H9 (cell line): ENCODE results near the gene ASTN2. TPM values are rescaled to one million over a fixed set of nuclear protein-coding genes. Genes with fewer than 3 reads are reported as not detected.

ENCODE experiments used
- DNase-seq: peaks from one replicate; pipeline ENCODE4 v3.0.0-alpha.2; 2017
- H2AFZ ChIP-seq: one replicate; pipeline ENCODE4 v1.6.1; 2013; ENCODE audit warnings: mild to moderate bottlenecking, low read length, control low read depth, moderate library complexity
- H2AK5ac ChIP-seq: 2 replicates; pipeline ENCODE4 v1.6.1; 2013; ENCODE audit warnings: low read length, control low read depth, mixed read lengths; ENCODE audit not compliant: insufficient read length
- H2BK120ac ChIP-seq: one replicate; pipeline ENCODE4 v1.6.1; 2013; ENCODE audit warnings: low read depth, mild to moderate bottlenecking, low read length, control low read depth, inconsistent platforms; ENCODE audit not compliant: poor library complexity, severe bottlenecking
- H2BK12ac ChIP-seq: 2 replicates; pipeline ENCODE4 v1.6.1; 2013; ENCODE audit warnings: low read length, control low read depth, mixed read lengths, low read depth; ENCODE audit not compliant: insufficient read length
- H2BK15ac ChIP-seq: 2 replicates; pipeline ENCODE4 v1.6.1; 2013; ENCODE audit warnings: low read depth, low read length, control low read depth
- H2BK20ac ChIP-seq: one replicate; pipeline ENCODE4 v1.6.1; 2013; ENCODE audit warnings: low read depth, mild to moderate bottlenecking, low read length, control low read depth, inconsistent platforms; ENCODE audit not compliant: poor library complexity, severe bottlenecking
- H2BK5ac ChIP-seq: 2 replicates; pipeline ENCODE4 v1.6.1; 2013; ENCODE audit warnings: low read length, control low read depth, mixed read lengths; ENCODE audit not compliant: insufficient read length
- H3K14ac ChIP-seq: 2 replicates; pipeline ENCODE4 v1.6.1; 2013; ENCODE audit warnings: low read length, control low read depth; ENCODE audit not compliant: insufficient read depth
- H3K18ac ChIP-seq: 2 replicates; pipeline ENCODE4 v1.6.1; 2013; ENCODE audit warnings: low read depth, mild to moderate bottlenecking, mixed read lengths, low read length, control low read depth; ENCODE audit not compliant: insufficient read length
- H3K23ac ChIP-seq: 2 replicates; pipeline ENCODE4 v1.6.1; 2013; ENCODE audit warnings: low read length, control low read depth, mixed read lengths, low read depth; ENCODE audit not compliant: insufficient read length
- H3K23me2 ChIP-seq: 2 replicates; pipeline ENCODE4 v1.6.1; 2013; ENCODE audit warnings: low read depth, mild to moderate bottlenecking, mixed read lengths, low read length, control low read depth; ENCODE audit not compliant: insufficient read length, poor library complexity, severe bottlenecking
- H3K27ac ChIP-seq: 2 replicates; pipeline ENCODE4 v1.5.1; 2013; ENCODE audit warnings: low read length, control low read depth, mixed read lengths, low read depth; ENCODE audit not compliant: insufficient read length
- H3K27me3 ChIP-seq: 2 replicates; pipeline ENCODE4 v1.6.1; 2013; ENCODE audit warnings: low read length, control low read depth, inconsistent platforms; ENCODE audit not compliant: insufficient read depth
- H3K4ac ChIP-seq: 2 replicates; pipeline ENCODE4 v1.6.1; 2013; ENCODE audit warnings: low read depth, mild to moderate bottlenecking, control low read depth, inconsistent platforms, low read length, moderate library complexity
- H3K4me1 ChIP-seq: 2 replicates; pipeline ENCODE4 v1.6.1; 2013; ENCODE audit warnings: low read length, control low read depth, inconsistent platforms; ENCODE audit not compliant: insufficient read depth
- H3K4me2 ChIP-seq: 2 replicates; pipeline ENCODE4 v1.6.1; 2013; ENCODE audit warnings: low read length, control low read depth, mixed read lengths; ENCODE audit not compliant: insufficient read length, insufficient read depth
- H3K56ac ChIP-seq: 2 replicates; pipeline ENCODE4 v1.6.1; 2013; ENCODE audit warnings: low read depth, mild to moderate bottlenecking, mixed read lengths, low read length, control low read depth; ENCODE audit not compliant: insufficient read length
- H3K79me1 ChIP-seq: 2 replicates; pipeline ENCODE4 v1.6.1; 2013; ENCODE audit warnings: low read depth, mild to moderate bottlenecking, moderate library complexity, low read length, control low read depth, inconsistent platforms; ENCODE audit not compliant: insufficient read depth, poor library complexity, severe bottlenecking
- H3K79me2 ChIP-seq: 2 replicates; pipeline ENCODE4 v1.6.1; 2013; ENCODE audit warnings: low read length, control low read depth, inconsistent platforms; ENCODE audit not compliant: insufficient read depth
- H3K9ac ChIP-seq: 2 replicates; pipeline ENCODE4 v1.6.1; 2013; ENCODE audit warnings: low read length, control low read depth, mixed read lengths; ENCODE audit not compliant: insufficient read length; ENCODE audit errors: extremely low read depth
- H3K9me3 ChIP-seq: one replicate; pipeline ENCODE4 v1.6.1; 2013; ENCODE audit warnings: low read depth, low read length, inconsistent platforms; ENCODE audit not compliant: control insufficient read depth
- H3T11ph ChIP-seq: one replicate; pipeline ENCODE4 v1.6.1; 2013; ENCODE audit warnings: mild to moderate bottlenecking, low read length, control low read depth, inconsistent platforms
- H4K20me1 ChIP-seq: one replicate; pipeline ENCODE4 v1.6.1; 2013; ENCODE audit not compliant: control insufficient read depth, insufficient read length, insufficient read depth
- H4K5ac ChIP-seq: 2 replicates; pipeline ENCODE4 v1.6.1; 2013; ENCODE audit warnings: low read depth, mild to moderate bottlenecking, mixed read lengths, low read length, control low read depth; ENCODE audit not compliant: insufficient read length
- H4K8ac ChIP-seq: replicated peaks from 2 replicates; pipeline ENCODE4 v1.6.1; 2013; ENCODE audit warnings: low read length, control low read depth, mixed read lengths, low read depth; ENCODE audit not compliant: insufficient read length
- H4K91ac ChIP-seq: 2 replicates; pipeline ENCODE4 v1.6.1; 2013; ENCODE audit warnings: low read depth, mild to moderate bottlenecking, moderate library complexity, mixed read lengths, low read length, control low read depth; ENCODE audit not compliant: insufficient read length
- H3K27ac Mint-ChIP-seq, 3 experiments: 2 replicates in 2 of 3; 3 replicates in 1 of 3; pipeline ENCODE4 v1.8.0; 2020 to 2021; ENCODE audit warnings: mixed read lengths in 3 of 3, mild to moderate bottlenecking in 1 of 3, moderate library complexity in 1 of 3
- H3K27me3 Mint-ChIP-seq: 2 replicates; pipeline ENCODE4 v1.8.0; 2021; ENCODE audit warnings: low read depth, mild to moderate bottlenecking, moderate library complexity, mixed read lengths
- H3K36me3 Mint-ChIP-seq, 3 experiments: 2 replicates in 2 of 3; 3 replicates in 1 of 3; pipeline ENCODE4 v1.8.0; 2020 to 2021; ENCODE audit warnings: low read depth in 3 of 3, mixed read lengths in 3 of 3; ENCODE audit not compliant: insufficient read depth in 1 of 3
- H3K4me1 Mint-ChIP-seq, 2 experiments: 2 replicates each; pipeline ENCODE4 v1.8.0; 2020; ENCODE audit warnings: mixed read lengths in 2 of 2
- H3K4me3 Mint-ChIP-seq, 2 experiments: 2 replicates in 1 of 2; 3 replicates in 1 of 2; pipeline ENCODE4 v1.8.0; 2020 to 2021; ENCODE audit warnings: mild to moderate bottlenecking in 2 of 2, mixed read lengths in 2 of 2, moderate library complexity in 1 of 2
- H3K9me3 Mint-ChIP-seq, 2 experiments: 2 replicates in 1 of 2; 3 replicates in 1 of 2; pipeline ENCODE4 v1.8.0; 2020; ENCODE audit warnings: mild to moderate bottlenecking in 2 of 2, mixed read lengths in 2 of 2, moderate library complexity in 1 of 2
- WGBS: extraction: QIAGEN DNeasy Blood & Tissue Kit; methylation state at CpG from one replicate; pipeline ENCODE4 v1.1.7; 2013; ENCODE audit warnings: missing lambda C conversion rate, low lambda C conversion rate, mixed read lengths; ENCODE audit not compliant: insufficient read length; ENCODE audit errors: extremely low coverage; 5-methylcytosine and 5-hydroxymethylcytosine counted together
- total RNA-seq: library from RNA; stranded (reverse); gene quantifications from 2 replicates; pipeline ENCODE4 v1.2.1, GENCODE V29; 2021
- TF ChIP-seq, protein P1 (sequence below): fragments of 200-600 bp; sonication (generic); conservative IDR thresholded peaks from 3 replicates; pipeline ENCODE4 v1.8.0; 2021; ENCODE audit warnings: antibody characterized with exemption, mild to moderate bottlenecking

The ASTN2 gene
- total RNA-seq, 1 experiment from 2014 or later = 9.7 TPM

DNA sequence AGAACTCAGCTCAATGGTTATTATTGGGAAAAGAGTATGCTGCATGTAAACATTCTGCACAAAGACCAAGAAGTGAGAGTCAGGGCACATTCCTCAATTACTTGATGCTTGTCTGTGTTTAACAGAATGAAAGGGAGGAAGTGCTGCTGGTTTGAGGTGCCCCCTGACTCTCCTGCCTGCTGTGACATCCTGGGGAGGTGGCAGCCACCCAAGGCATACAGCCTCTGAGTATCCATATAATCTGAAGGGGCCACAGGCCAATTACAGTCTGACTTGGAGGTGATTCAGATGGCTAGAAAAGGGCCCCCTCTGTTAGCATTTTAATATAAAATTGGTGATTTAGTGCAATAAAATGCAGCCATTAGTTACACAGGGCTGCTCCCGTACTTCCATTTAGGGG, 313.8 kb downstream of the ASTN2 start:
- no peak for DNase-seq
- Histone ChIP-seq H3K27me3 (no peaks in the 10 kb centered on the region), H3K9me3 (no peaks in the 10 kb centered on the region), H2BK5ac (no peak overlapping the region), H2BK12ac (no peak overlapping the region), H3K4me2 (no peak overlapping the region), H4K91ac (no peak overlapping the region), H2AK5ac (no peak overlapping the region), H3K4ac (no peak overlapping the region), H3K23ac (no peak overlapping the region), H2BK20ac (no peak overlapping the region), H3K18ac (no peak overlapping the region), H2AFZ (no peak overlapping the region), H3K9ac (no peak overlapping the region), H4K20me1 (no peaks in the 10 kb centered on the region), H3K27ac (no peak overlapping the region), H4K8ac (no peak overlapping the region), H3K23me2 (no peaks in the 10 kb centered on the region), H2BK120ac (no peak overlapping the region), H3K56ac (no peak overlapping the region), H3K4me1 (peaks cover 3% of the 10 kb centered on the region), H4K5ac (no peak overlapping the region), H3K14ac (no peak overlapping the region), H3K79me2 (no peaks in the 10 kb centered on the region), H3T11ph (no peak overlapping the region), H3K79me1 (no peaks in the 10 kb centered on the region), H2BK15ac (no peak overlapping the region)
- no peaks in the 10 kb centered on the region for H3K9me3 Mint-ChIP-seq
- H3K27me3 Mint-ChIP-seq = no peaks in the 10 kb centered on the region
- TF ChIP-seq, protein P1, sequence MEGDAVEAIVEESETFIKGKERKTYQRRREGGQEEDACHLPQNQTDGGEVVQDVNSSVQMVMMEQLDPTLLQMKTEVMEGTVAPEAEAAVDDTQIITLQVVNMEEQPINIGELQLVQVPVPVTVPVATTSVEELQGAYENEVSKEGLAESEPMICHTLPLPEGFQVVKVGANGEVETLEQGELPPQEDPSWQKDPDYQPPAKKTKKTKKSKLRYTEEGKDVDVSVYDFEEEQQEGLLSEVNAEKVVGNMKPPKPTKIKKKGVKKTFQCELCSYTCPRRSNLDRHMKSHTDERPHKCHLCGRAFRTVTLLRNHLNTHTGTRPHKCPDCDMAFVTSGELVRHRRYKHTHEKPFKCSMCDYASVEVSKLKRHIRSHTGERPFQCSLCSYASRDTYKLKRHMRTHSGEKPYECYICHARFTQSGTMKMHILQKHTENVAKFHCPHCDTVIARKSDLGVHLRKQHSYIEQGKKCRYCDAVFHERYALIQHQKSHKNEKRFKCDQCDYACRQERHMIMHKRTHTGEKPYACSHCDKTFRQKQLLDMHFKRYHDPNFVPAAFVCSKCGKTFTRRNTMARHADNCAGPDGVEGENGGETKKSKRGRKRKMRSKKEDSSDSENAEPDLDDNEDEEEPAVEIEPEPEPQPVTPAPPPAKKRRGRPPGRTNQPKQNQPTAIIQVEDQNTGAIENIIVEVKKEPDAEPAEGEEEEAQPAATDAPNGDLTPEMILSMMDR = no peak
- no CpG with 5 or more reads among the region's 1 CpG for WGBS
- H3K4me3 Mint-ChIP-seq = no peak overlapping the region
- H3K27ac Mint-ChIP-seq = no peak overlapping the region
- H3K36me3 Mint-ChIP-seq = no peaks in the 10 kb centered on the region
- H3K4me1 Mint-ChIP-seq = peaks cover 11 to 19% of the 10 kb centered on the region in 2 experiments
